Brain microvascular endothelial cell (primary cell): ENCODE data around the gene SPOCD1.

Experiments
- DNase-seq: peaks from one replicate; pipeline ENCODE4 v3.0.0-alpha.2; 2020
- H3K27ac ChIP-seq: fragments of 250-450 bp; sonication (Bioruptor Pico); 2 replicates; pipeline ENCODE4 v1.5.1; 2020; ENCODE audit warnings: mild to moderate bottlenecking, moderate library complexity
- H3K27me3 ChIP-seq: fragments of 250-450 bp; sonication (Bioruptor Pico); replicated peaks from 2 replicates; pipeline ENCODE4 v1.5.1; 2020; ENCODE audit warnings: mild to moderate bottlenecking
- H3K36me3 ChIP-seq: fragments of 250-450 bp; sonication (Bioruptor Pico); replicated peaks from 2 replicates; pipeline ENCODE4 v1.5.1; 2020; ENCODE audit warnings: mild to moderate bottlenecking
- H3K4me3 ChIP-seq: 2 replicates; pipeline ENCODE4 v1.5.1; 2011; ENCODE audit warnings: low read depth, mild to moderate bottlenecking, control low read depth, low read length, moderate library complexity
- CTCF ChIP-seq: IDR thresholded peaks from 2 replicates; pipeline ENCODE4 v1.5.1; 2011; ENCODE audit warnings: low read depth, mild to moderate bottlenecking, moderate library complexity, low read length, control low read depth, inconsistent platforms; ENCODE audit errors: missing control alignments
- in situ Hi-C: cut with HindIII; loops from 2 replicates; pipeline ENCODE4 v1.10.0; 2017; ENCODE audit warnings: low sequenced_read_pairs, low pct_ligation_motif_present

Gene SPOCD1

GRCh38 chr1:31835415-31835814 lies 19.6 kb upstream of the SPOCD1 start:
- Histone ChIP-seq H3K27me3 (no peaks in the 10 kb centered on the region), H3K27ac (no peak overlapping the region), H3K36me3 (no peaks in the 10 kb centered on the region), H3K4me3 (no peak overlapping the region)
- in situ Hi-C loops: no loop called here
- TF ChIP-seq CTCF: no peak
- DNase-seq: no peak

- H3K27ac ChIP-seq: no peak overlapping the region
- in situ Hi-C loops: no loop called here
- H3K27me3 ChIP-seq: no peaks in the 10 kb centered on the region
- DNase-seq: no peak
- H3K36me3 ChIP-seq: no peaks in the 10 kb centered on the region
- no peak overlapping the region for H3K4me3 ChIP-seq
- TF ChIP-seq CTCF: no peak
These were observed 18.7 kb upstream of the SPOCD1 start for GRCh38 chr1:31834501-31834900.

GRCh38 chr1:31831397-31832378 lies 15.9 kb upstream of the SPOCD1 start:
- Histone ChIP-seq H3K36me3 (no peaks in the 10 kb centered on the region), H3K4me3 (no peak overlapping the region), H3K27me3 (no peaks in the 10 kb centered on the region), H3K27ac (no peak overlapping the region)
- TF ChIP-seq CTCF: no peak
- DNase-seq: peak; percentile 9
- in situ Hi-C loops: no loop called here

GRCh38 chr1:31830511-31830910 lies 14.7 kb upstream of the SPOCD1 start:
- no peak for DNase-seq
- Histone ChIP-seq H3K36me3 (no peaks in the 10 kb centered on the region), H3K27me3 (no peaks in the 10 kb centered on the region), H3K27ac (no peak overlapping the region), H3K4me3 (no peak overlapping the region)
- in situ Hi-C loops: no loop called here
- TF ChIP-seq CTCF: no peak

GRCh38 chr1:31830065-31830464 lies 14.2 kb upstream of the SPOCD1 start:
- no peak overlapping the region for H3K4me3 ChIP-seq
- H3K27ac ChIP-seq: no peak overlapping the region
- in situ Hi-C loops: no loop called here
- H3K36me3 ChIP-seq: no peaks in the 10 kb centered on the region
- no peak for TF ChIP-seq CTCF
- no peak for DNase-seq
- H3K27me3 ChIP-seq: no peaks in the 10 kb centered on the region
